ENCODE data around the gene TMEM272. TPM values are rescaled to one million over a fixed set of nuclear protein-coding genes. Genes with fewer than 3 reads are reported as not detected.

The TMEM272 gene
- total RNA-seq, 1 donor from 2014 or later = 0.38 TPM

- ATAC-seq (ENCODE audit: poor library complexity) (no peak), DNase-seq (no peak)
- intact Hi-C loops (cut with DNase I) = no loop called here
These were observed 72.9 kb downstream of the TMEM272 start for GRCh38 chr13:51772105-51772455.

- no peak for ATAC-seq (ENCODE audit: poor library complexity)
- intact Hi-C loops (cut with DNase I) = no loop called here
- no peak for DNase-seq
These were observed 73.4 kb downstream of the TMEM272 start for GRCh38 chr13:51771418-51772104.

GRCh38 chr13:51770681-51771417 lies 74.1 kb downstream of the TMEM272 start:
- intact Hi-C loops (cut with DNase I) = no loop called here
- no peak for ATAC-seq (ENCODE audit: poor library complexity)
- DNase-seq = no peak

- ATAC-seq (ENCODE audit: poor library complexity) = no peak
- no peak for DNase-seq
- intact Hi-C loops (cut with DNase I) = no loop called here
These were observed 74.8 kb downstream of the TMEM272 start for GRCh38 chr13:51770160-51770559.

GRCh38 chr13:51769455-51770127 lies 75.4 kb downstream of the TMEM272 start:
- DNase-seq = peak; percentile 80

GRCh38 chr13:51768976-51769375 lies 76.0 kb downstream of the TMEM272 start:
- ATAC-seq (ENCODE audit: poor library complexity) (no peak), DNase-seq (no peak)
- intact Hi-C loops (cut with DNase I) = no loop called here

More at GRCh38 chr13:51769455-51770127, 75.4 kb downstream of the TMEM272 start:
- intact Hi-C loops (cut with DNase I) = no loop called here
- ATAC-seq (ENCODE audit: poor library complexity) = peak; percentile 86

GRCh38 chr13:51768378-51768921 lies 76.5 kb downstream of the TMEM272 start:
- DNase-seq = no peak
- intact Hi-C loops (cut with DNase I) = no loop called here

GRCh38 chr13:51767100-51767499 lies 77.9 kb downstream of the TMEM272 start:
- ATAC-seq (ENCODE audit: poor library complexity) = no peak
- intact Hi-C loops (cut with DNase I) = no loop called here
- no peak for DNase-seq

More at GRCh38 chr13:51768378-51768921, 76.5 kb downstream of the TMEM272 start:
- peak; percentile 18 for ATAC-seq (ENCODE audit: poor library complexity)

GRCh38 chr13:51765142-51765515 lies 79.8 kb downstream of the TMEM272 start:
- no peak for ATAC-seq (ENCODE audit: poor library complexity)
- intact Hi-C loops (cut with DNase I) = no loop called here
- no peak for DNase-seq

GRCh38 chr13:51764184-51765141 lies 80.5 kb downstream of the TMEM272 start:
- intact Hi-C loops (cut with DNase I) = no loop called here
- peak; percentile 86 for DNase-seq
- peak; percentile 92 for ATAC-seq (ENCODE audit: poor library complexity)

- DNase-seq (no peak), ATAC-seq (ENCODE audit: poor library complexity) (no peak)
- intact Hi-C loops (cut with DNase I) = no loop called here
These were observed 81.5 kb downstream of the TMEM272 start for GRCh38 chr13:51763486-51763885.

Other genes starting within 250 kb of the TMEM272 start
- 10.4 TPM for gene DHRS12, start 41.0 kb downstream of the TMEM272 start, total RNA-seq
- gene CCDC70, start 16.8 kb upstream of the TMEM272 start, total RNA-seq = not detected
- gene ATP7B, start 166.3 kb upstream of the TMEM272 start, total RNA-seq = 3.6 TPM
- 17.8 TPM for gene ALG11, start 167.2 kb upstream of the TMEM272 start, total RNA-seq
- 9.1 TPM for gene UTP14C, start 179.5 kb upstream of the TMEM272 start, total RNA-seq

Measured in Right ventricle myocardium superior (tissue), 1 donor.